GM19025 (cell line): Measurements from ENCODE around the gene HOXB13.

Source experiments
- ATAC-seq: cut with Tn5 transposase; IDR thresholded peaks from one replicate; pipeline ENCODE4 v1.9.1; 2021; ENCODE audit warnings: mild to moderate bottlenecking, low read depth, moderate library complexity; ENCODE audit not compliant: unreplicated experiment

The HOXB13 gene

GRCh38 chr17:48749621-48750553 lies 21.3 kb upstream of the HOXB13 start:
- ATAC-seq = no peak

GRCh38 chr17:48748718-48749566 lies 20.4 kb upstream of the HOXB13 start:
- ATAC-seq = no peak

GRCh38 chr17:48747445-48748363 lies 19.2 kb upstream of the HOXB13 start:
- no peak for ATAC-seq

- ATAC-seq = no peak
Observed at GRCh38 chr17:48746916-48747444, 18.4 kb upstream of the HOXB13 start.

- ATAC-seq = no peak
Observed at GRCh38 chr17:48745381-48746275, 17.1 kb upstream of the HOXB13 start.

- no peak for ATAC-seq
Observed at GRCh38 chr17:48740537-48740936, 12.0 kb upstream of the HOXB13 start.

GRCh38 chr17:48738803-48739526 lies 10.4 kb upstream of the HOXB13 start:
- ATAC-seq = no peak

- no peak for ATAC-seq
Observed at GRCh38 chr17:48738424-48738802, 9.9 kb upstream of the HOXB13 start.

- no peak for ATAC-seq
Observed at GRCh38 chr17:48737330-48738043, 8.9 kb upstream of the HOXB13 start.

GRCh38 chr17:48735062-48735351 lies 6.5 kb upstream of the HOXB13 start:
- no peak for ATAC-seq

- ATAC-seq = no peak
Observed at GRCh38 chr17:48734333-48735061, 5.9 kb upstream of the HOXB13 start.

GRCh38 chr17:48733632-48734328 lies 5.2 kb upstream of the HOXB13 start:
- ATAC-seq = no peak

- no peak for ATAC-seq
Observed at GRCh38 chr17:48732688-48733629, 4.4 kb upstream of the HOXB13 start.

- ATAC-seq = no peak
Observed at GRCh38 chr17:48731355-48731754, 2.8 kb upstream of the HOXB13 start.

- ATAC-seq = no peak
Observed at GRCh38 chr17:48730240-48730550, 1.6 kb upstream of the HOXB13 start.
